Peyer's patch (tissue), 4 donors: ENCODE data around the gene PTPN4.
"Not testable (repeated sequence)": the region's sequence is repeated elsewhere in the genome, so short reads cannot be mapped to it uniquely, and the experiment has no call there.

Experiments used
- CTCF ChIP-seq, 6 experiments: fragments of 450-650 bp in 4 of 6; fragments of 200-600 bp in 2 of 6; sonication (generic) in 1 of 6; IDR thresholded peaks; one replicate each; pipeline ENCODE4 v1.5.1; 2017 to 2019; ENCODE audit warnings: antibody characterized with exemption in 6 of 6, mild to moderate bottlenecking in 3 of 6, moderate library complexity in 1 of 6
- POLR2A ChIP-seq, 2 donors: fragments of 450-650 bp; IDR thresholded peaks; one replicate each; pipeline ENCODE4 v1.5.1; 2017; ENCODE audit warnings: antibody characterized with exemption in 2 of 2, mild to moderate bottlenecking in 2 of 2, moderate library complexity in 2 of 2

GRCh38 chr2:120022505-120022904 lies 262.8 kb downstream of the PTPN4 start:
- TF ChIP-seq POLR2A, CTCF (IDR thresholded peaks at IDR 0.05): not testable (repeated sequence)
